HepG2 (cell line): ENCODE measurements around the gene STAT6. TPM values are rescaled to one million over a fixed set of nuclear protein-coding genes. Genes with fewer than 3 reads are reported as not detected.

Experiments used
- CEBPG ChIP-seq: IDR thresholded peaks from 2 replicates; pipeline ENCODE4 v1.6.1; 2016
- NFIB ChIP-seq: sonication (generic); formaldehyde crosslinking; IDR thresholded peaks from 2 replicates; pipeline ENCODE4 v1.9.0; 2021; ENCODE audit warnings: missing genetic modification reagents, mild to moderate bottlenecking, borderline replicate concordance
- PHF5A ChIP-seq: IDR thresholded peaks from one replicate; pipeline ENCODE4 v1.6.1; 2018; ENCODE audit warnings: low read depth, missing genetic modification reagents; ENCODE audit not compliant: unreplicated experiment
- XBP1 ChIP-seq: sonication (generic); formaldehyde crosslinking; IDR thresholded peaks from 2 replicates; pipeline ENCODE4 v1.5.0; 2020; ENCODE audit warnings: missing genetic modification reagents
- polyA plus RNA-seq, 8 experiments: library from polyadenylated mRNA; depleted of rRNA in 3 of 8; stranded (reverse) in 7 of 8; unstranded in 1 of 8; fragments of >200 nt; fragmentation: Illumina TruSeq in 4 of 8; extraction: Trizol in 4 of 8; gene quantifications; 2 replicates each; pipeline versions ENCODE4 v1.2.1 to v1.2.3, GENCODE V29; 2011 to 2016; ENCODE audit warnings: low read depth in 4 of 8, missing spikeins in 1 of 8, mixed read lengths in 1 of 8; ENCODE audit not compliant: insufficient read depth in 1 of 8
- total RNA-seq, 5 experiments: library from RNA; depleted of rRNA; stranded (reverse); fragments of >200 nt; fragmentation: Illumina TruSeq; extraction: Trizol; gene quantifications; 2 replicates each; pipeline ENCODE4 v1.2.3, GENCODE V29; 2016; ENCODE audit warnings: low read depth in 1 of 5
- TF ChIP-seq, protein P1 (sequence below): sonication (generic); formaldehyde crosslinking; IDR thresholded peaks from 2 replicates; pipeline ENCODE4 v1.5.1; 2020; ENCODE audit warnings: mild to moderate bottlenecking, missing genetic modification reagents
- TF ChIP-seq, protein P2 (sequence below): IDR thresholded peaks from 2 replicates; pipeline ENCODE4 v1.4.0; 2020; ENCODE audit warnings: mild to moderate bottlenecking, missing genetic modification reagents
- TF ChIP-seq, protein P3 (sequence below): sonication (generic); formaldehyde crosslinking; IDR thresholded peaks from 2 replicates; pipeline ENCODE4 v1.5.1; 2020; ENCODE audit warnings: mild to moderate bottlenecking, missing genetic modification reagents, moderate library complexity

The STAT6 gene
- total and polyA plus RNA-seq, 2 of the 13 experiments (the other 11 are each of a cell fraction or from before 2014, with no cell fraction given): 28.0 to 62.2 TPM

DNA sequence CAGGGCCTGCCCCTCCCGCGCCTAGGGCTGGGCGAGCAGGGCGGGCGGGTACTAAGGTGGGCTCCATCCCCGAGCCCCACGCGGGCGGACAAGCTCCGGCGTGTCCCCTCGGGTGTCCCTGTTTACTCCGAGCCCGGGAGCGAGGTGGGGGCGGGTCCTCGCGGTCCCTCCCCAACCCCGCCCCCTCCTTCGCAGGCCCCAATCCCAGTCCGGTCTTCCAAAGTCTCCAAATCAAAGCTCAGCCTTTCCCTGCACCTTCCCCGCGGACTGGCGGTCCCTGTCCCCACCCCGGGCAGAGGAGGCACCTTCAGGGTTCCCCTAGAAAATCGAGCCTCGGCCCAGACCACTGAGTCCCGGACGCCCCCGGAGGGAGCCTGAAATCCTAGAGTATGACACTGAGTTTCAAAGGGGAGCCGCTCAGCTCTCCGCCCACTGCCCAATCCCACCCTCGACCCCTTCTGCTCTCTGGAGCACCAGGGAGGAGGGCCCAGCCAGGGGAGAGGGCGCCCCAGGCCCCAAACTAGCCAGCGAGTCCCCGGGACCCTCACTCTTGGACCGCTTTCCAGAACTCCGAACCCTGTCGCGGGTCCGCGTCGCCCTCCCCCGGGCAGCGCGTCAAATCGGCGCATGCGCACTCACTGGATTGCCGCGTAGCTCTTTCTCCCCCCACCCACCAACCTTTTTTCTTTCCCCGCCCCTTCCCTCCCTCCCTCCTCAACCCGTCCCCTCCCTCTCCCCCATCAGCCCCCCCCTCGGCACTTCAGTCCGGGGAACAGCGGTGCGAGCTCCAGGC lies 16.8 kb upstream of the STAT6 start, which contains the start of gene LRP1 (continued):
- TF ChIP-seq, protein P1, sequence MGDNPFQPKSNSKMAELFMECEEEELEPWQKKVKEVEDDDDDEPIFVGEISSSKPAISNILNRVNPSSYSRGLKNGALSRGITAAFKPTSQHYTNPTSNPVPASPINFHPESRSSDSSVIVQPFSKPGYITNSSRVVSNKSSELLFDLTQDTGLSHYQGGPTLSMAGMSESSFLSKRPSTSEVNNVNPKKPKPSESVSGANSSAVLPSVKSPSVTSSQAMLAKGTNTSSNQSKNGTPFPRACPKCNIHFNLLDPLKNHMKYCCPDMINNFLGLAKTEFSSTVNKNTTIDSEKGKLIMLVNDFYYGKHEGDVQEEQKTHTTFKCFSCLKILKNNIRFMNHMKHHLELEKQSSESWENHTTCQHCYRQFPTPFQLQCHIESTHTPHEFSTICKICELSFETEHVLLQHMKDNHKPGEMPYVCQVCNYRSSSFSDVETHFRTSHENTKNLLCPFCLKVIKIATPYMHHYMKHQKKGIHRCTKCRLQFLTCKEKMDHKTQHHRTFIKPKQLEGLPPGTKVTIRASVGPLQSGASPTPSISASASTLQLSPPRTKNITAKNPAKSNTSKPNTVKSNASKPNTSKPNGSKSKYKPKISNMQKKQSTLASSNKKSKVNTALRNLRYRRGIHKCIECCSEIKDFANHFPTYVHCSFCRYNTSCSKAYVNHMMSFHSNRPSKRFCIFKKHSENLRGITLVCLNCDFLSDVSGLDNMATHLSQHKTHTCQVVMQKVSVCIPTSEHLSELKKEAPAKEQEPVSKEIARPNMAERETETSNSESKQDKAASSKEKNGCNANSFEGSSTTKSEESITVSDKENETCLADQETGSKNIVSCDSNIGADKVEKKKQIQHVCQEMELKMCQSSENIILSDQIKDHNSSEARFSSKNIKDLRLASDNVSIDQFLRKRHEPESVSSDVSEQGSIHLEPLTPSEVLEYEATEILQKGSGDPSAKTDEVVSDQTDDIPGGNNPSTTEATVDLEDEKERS: no peak
- TF ChIP-seq PHF5A: no peak
- TF ChIP-seq XBP1 (CRISPR knock-in tag): no peak
- TF ChIP-seq NFIB (CRISPR knock-in tag): no peak
- TF ChIP-seq, protein P2, sequence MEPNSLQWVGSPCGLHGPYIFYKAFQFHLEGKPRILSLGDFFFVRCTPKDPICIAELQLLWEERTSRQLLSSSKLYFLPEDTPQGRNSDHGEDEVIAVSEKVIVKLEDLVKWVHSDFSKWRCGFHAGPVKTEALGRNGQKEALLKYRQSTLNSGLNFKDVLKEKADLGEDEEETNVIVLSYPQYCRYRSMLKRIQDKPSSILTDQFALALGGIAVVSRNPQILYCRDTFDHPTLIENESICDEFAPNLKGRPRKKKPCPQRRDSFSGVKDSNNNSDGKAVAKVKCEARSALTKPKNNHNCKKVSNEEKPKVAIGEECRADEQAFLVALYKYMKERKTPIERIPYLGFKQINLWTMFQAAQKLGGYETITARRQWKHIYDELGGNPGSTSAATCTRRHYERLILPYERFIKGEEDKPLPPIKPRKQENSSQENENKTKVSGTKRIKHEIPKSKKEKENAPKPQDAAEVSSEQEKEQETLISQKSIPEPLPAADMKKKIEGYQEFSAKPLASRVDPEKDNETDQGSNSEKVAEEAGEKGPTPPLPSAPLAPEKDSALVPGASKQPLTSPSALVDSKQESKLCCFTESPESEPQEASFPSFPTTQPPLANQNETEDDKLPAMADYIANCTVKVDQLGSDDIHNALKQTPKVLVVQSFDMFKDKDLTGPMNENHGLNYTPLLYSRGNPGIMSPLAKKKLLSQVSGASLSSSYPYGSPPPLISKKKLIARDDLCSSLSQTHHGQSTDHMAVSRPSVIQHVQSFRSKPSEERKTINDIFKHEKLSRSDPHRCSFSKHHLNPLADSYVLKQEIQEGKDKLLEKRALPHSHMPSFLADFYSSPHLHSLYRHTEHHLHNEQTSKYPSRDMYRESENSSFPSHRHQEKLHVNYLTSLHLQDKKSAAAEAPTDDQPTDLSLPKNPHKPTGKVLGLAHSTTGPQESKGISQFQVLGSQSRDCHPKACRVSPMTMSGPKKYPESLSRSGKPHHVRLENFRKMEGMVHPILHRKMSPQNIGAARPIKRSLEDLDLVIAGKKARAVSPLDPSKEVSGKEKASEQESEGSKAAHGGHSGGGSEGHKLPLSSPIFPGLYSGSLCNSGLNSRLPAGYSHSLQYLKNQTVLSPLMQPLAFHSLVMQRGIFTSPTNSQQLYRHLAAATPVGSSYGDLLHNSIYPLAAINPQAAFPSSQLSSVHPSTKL: no peak
- TF ChIP-seq, protein P3, sequence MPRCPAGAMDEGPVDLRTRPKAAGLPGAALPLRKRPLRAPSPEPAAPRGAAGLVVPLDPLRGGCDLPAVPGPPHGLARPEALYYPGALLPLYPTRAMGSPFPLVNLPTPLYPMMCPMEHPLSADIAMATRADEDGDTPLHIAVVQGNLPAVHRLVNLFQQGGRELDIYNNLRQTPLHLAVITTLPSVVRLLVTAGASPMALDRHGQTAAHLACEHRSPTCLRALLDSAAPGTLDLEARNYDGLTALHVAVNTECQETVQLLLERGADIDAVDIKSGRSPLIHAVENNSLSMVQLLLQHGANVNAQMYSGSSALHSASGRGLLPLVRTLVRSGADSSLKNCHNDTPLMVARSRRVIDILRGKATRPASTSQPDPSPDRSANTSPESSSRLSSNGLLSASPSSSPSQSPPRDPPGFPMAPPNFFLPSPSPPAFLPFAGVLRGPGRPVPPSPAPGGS: 0 out of 2 replicates have a peak, but pooled peaks have one; percentile 25
- 0 out of 2 replicates have a peak, but pooled peaks have one; percentile 3 for TF ChIP-seq CEBPG (CRISPR knock-in tag)
